Measurements from ENCODE around the gene TMC6.
"Not testable (repeated sequence)": the region's sequence is repeated elsewhere in the genome, so short reads cannot be mapped to it uniquely, and the experiment has no call there.

TMC6 gene

DNA sequence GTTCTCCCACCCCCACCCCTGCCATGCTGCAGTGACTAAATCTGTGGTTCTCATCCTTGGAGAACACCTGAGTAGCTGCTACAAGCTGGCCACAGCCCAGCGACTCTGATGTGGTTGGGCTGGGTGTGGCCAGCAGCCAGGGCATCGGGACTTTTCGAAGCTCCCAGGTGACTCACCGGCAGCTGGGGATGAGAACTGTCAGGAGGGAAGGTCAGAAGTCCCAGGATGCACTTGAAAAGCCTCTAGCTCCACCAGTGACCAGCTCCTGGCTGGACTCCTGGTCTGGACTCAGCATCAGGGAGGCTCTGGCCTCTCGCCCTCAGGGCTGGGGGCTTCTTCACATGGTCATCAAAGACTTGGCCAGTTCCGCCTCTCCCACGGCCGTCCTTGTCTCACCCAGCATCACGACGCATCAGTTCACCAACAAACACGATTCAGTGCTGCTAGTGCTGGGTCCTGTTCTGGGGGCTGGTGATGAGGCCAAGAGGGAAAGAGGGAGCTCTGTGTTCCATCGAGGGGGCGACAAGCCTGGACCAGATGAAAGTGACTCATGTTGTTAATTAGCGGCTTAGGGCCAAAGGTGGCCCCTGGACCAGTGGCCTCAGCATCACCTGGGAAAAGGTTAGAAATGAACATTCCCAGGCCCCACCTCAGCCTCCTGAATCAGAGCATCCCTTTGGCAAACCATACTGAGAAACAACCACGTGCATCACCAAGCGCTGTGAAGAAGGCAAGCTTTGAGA lies 13.7 kb upstream of the TMC6 start:
- no peaks in the 10 kb centered on the region for H3K79me2 ChIP-seq (ENCODE audit: insufficient read depth, low read length)
- H3K36me3 ChIP-seq (ENCODE audit: insufficient read depth, low read length) = no peaks in the 10 kb centered on the region
- H2AFZ ChIP-seq (ENCODE audit: low read length) = no peak overlapping the region
- no peak overlapping the region for H3K4me3 ChIP-seq (ENCODE audit: low read length, poor library complexity, severe bottlenecking)
- TF ChIP-seq EZH2phosphoT487 (IDR thresholded peaks at IDR 0.05; ENCODE audit: borderline replicate concordance) = no peak
- TF ChIP-seq, protein P1, sequence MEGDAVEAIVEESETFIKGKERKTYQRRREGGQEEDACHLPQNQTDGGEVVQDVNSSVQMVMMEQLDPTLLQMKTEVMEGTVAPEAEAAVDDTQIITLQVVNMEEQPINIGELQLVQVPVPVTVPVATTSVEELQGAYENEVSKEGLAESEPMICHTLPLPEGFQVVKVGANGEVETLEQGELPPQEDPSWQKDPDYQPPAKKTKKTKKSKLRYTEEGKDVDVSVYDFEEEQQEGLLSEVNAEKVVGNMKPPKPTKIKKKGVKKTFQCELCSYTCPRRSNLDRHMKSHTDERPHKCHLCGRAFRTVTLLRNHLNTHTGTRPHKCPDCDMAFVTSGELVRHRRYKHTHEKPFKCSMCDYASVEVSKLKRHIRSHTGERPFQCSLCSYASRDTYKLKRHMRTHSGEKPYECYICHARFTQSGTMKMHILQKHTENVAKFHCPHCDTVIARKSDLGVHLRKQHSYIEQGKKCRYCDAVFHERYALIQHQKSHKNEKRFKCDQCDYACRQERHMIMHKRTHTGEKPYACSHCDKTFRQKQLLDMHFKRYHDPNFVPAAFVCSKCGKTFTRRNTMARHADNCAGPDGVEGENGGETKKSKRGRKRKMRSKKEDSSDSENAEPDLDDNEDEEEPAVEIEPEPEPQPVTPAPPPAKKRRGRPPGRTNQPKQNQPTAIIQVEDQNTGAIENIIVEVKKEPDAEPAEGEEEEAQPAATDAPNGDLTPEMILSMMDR (conservative IDR thresholded peaks at IDR 0.05; ENCODE audit: low read length) = no peak
- H3K9me2 ChIP-seq (replicated peaks; ENCODE audit: low read depth, low read length) = no peaks in the 10 kb centered on the region
- no peak overlapping the region for H3K9ac ChIP-seq (ENCODE audit: low read depth, low read length, poor library complexity, severe bottlenecking)
- H4K20me1 ChIP-seq (ENCODE audit: insufficient read depth, low read length, poor library complexity, severe bottlenecking) = peaks cover 20% of the 10 kb centered on the region
- peaks cover 3% of the 10 kb centered on the region; the same call in 1 of the 2 replicates for H3F3A ChIP-seq (ENCODE audit: low read depth)
- no peaks in the 10 kb centered on the region for H3K4me1 ChIP-seq (ENCODE audit: insufficient read depth, low read length, poor library complexity, severe bottlenecking)
- H3K27me3 ChIP-seq (ENCODE audit: insufficient read depth, low read length, poor library complexity, severe bottlenecking) = no peaks in the 10 kb centered on the region
- no peak overlapping the region for H3K4me2 ChIP-seq (ENCODE audit: low read depth, low read length, poor library complexity, severe bottlenecking)
- no peaks in the 10 kb centered on the region for H3K9me3 ChIP-seq (ENCODE audit: insufficient read depth, low read depth, low read length)

DNA sequence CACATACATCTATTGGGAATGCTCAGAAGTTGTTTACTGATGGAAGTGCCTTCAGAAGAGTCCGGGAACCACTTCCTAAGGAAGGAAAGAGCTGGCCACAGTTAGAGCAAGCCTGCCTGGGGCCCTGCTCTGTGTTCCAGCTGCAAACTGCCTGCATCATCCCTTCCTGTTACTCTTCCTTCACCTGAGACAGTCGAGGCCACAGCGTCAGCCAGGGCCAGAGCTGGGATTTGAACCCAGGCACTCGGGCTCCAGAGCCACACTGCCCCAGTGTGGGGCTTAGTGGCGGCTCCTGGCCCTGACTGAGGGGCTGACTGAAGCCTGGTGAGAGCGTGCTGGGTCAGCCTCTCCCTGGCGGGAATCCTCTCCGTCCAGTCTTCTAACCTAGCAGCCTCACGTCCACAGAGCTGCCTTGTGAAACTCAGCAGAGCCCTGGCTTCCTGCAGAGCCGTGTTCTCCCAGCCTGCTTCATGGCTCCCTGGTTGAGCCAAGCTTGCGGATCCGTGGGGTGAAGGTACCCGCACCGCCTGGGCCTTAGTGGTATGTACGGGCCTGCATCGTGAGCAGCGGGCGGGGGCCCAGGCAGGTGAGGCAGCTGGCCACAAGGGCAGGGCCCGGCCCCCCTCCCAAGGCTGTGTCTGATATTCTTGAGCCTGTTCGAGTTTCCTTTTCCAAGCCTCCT lies 13.0 kb upstream of the TMC6 start:
- Histone ChIP-seq H3K36me3 (ENCODE audit: insufficient read depth, low read length) (peaks cover 2% of the 10 kb centered on the region; the same call in 1 of the 2 replicates), H3K9me2 (replicated peaks; ENCODE audit: low read depth, low read length) (no peaks in the 10 kb centered on the region), H3K9me3 (ENCODE audit: insufficient read depth, low read depth, low read length) (no peaks in the 10 kb centered on the region), H3K9ac (ENCODE audit: low read depth, low read length, poor library complexity, severe bottlenecking) (no peak overlapping the region), H3K4me3 (ENCODE audit: low read length, poor library complexity, severe bottlenecking) (no peak overlapping the region), H3K79me2 (ENCODE audit: insufficient read depth, low read length) (peaks cover under 1% of the 10 kb centered on the region; the same call in 1 of the 2 replicates), H4K20me1 (ENCODE audit: insufficient read depth, low read length, poor library complexity, severe bottlenecking) (peaks cover 26% of the 10 kb centered on the region), H2AFZ (ENCODE audit: low read length) (no peak overlapping the region), H3K4me1 (ENCODE audit: insufficient read depth, low read length, poor library complexity, severe bottlenecking) (no peaks in the 10 kb centered on the region), H3K4me2 (ENCODE audit: low read depth, low read length, poor library complexity, severe bottlenecking) (no peak overlapping the region), H3F3A (ENCODE audit: low read depth) (peaks cover 3% of the 10 kb centered on the region; the same call in 1 of the 2 replicates), H3K27me3 (ENCODE audit: insufficient read depth, low read length, poor library complexity, severe bottlenecking) (no peaks in the 10 kb centered on the region)
- no peak for TF ChIP-seq EZH2phosphoT487 (IDR thresholded peaks at IDR 0.05; ENCODE audit: borderline replicate concordance)
- TF ChIP-seq, protein P1 (conservative IDR thresholded peaks at IDR 0.05; ENCODE audit: low read length) = no peak

DNA sequence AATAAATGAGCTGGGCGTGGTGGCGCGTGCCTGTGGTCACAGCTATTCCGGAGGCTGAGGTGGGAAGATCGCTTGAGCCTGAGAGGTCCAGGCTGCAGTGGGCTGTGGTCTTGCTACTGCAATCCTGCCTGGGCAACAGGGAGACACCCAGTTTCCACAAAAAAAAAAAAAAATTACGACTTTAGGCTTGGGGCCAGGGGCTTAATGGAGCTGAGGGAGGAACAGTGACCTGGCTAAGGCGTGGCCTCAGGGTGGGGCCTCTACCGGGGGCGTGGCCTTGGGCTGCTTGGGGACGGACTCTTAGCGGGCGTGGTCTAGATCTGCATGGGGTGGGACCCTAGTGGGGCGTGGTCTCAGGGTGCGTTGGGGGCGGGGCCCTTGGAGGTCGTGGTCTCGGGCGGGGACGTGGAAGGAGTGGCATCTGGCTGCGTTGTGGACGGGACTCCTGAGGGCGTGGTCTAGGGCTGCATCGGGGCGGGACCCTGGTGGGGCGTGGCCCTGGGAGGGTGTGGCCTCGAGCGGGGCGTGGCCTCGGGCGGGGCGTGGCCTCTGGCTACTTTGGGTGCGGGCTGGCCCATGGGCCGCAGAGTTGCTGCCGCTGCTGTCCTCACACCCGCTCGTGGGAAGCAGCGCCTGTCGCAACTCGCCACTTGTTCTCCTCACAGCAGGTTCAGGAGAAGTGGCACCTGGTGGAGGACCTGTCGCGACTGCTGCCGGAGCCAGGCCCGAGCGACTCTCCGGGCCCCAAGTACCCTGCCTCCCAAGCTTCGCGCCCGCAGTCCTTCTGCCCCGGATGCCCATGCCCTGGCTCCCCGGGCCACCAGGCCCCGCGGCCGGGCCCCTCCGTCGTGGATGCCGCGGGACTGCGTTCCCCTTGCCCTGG lies 11.9 kb upstream of the TMC6 start:
- H3K36me3 ChIP-seq (ENCODE audit: insufficient read depth, low read length) = peaks cover 12% of the 10 kb centered on the region; the same call in 1 of the 2 replicates
- H3K79me2 ChIP-seq (ENCODE audit: insufficient read depth, low read length) = peaks cover 9% of the 10 kb centered on the region; the same call in 1 of the 2 replicates
- H3K4me2 ChIP-seq (ENCODE audit: low read depth, low read length, poor library complexity, severe bottlenecking) = no peak overlapping the region
- no peak overlapping the region for H3K4me3 ChIP-seq (ENCODE audit: low read length, poor library complexity, severe bottlenecking)
- no peak overlapping the region for H2AFZ ChIP-seq (ENCODE audit: low read length)
- no peaks in the 10 kb centered on the region for H3K9me2 ChIP-seq (replicated peaks; ENCODE audit: low read depth, low read length)
- peaks cover 35% of the 10 kb centered on the region for H4K20me1 ChIP-seq (ENCODE audit: insufficient read depth, low read length, poor library complexity, severe bottlenecking)
- H3K27me3 ChIP-seq (ENCODE audit: insufficient read depth, low read length, poor library complexity, severe bottlenecking) = no peaks in the 10 kb centered on the region
- H3K9ac ChIP-seq (ENCODE audit: low read depth, low read length, poor library complexity, severe bottlenecking) = no peak overlapping the region
- no peaks in the 10 kb centered on the region for H3K4me1 ChIP-seq (ENCODE audit: insufficient read depth, low read length, poor library complexity, severe bottlenecking)
- peaks cover 3% of the 10 kb centered on the region; the same call in 1 of the 2 replicates for H3F3A ChIP-seq (ENCODE audit: low read depth)
- no peak for TF ChIP-seq EZH2phosphoT487 (IDR thresholded peaks at IDR 0.05; ENCODE audit: borderline replicate concordance)
- TF ChIP-seq, protein P1 (conservative IDR thresholded peaks at IDR 0.05; ENCODE audit: low read length) = no peak
- H3K9me3 ChIP-seq (ENCODE audit: insufficient read depth, low read depth, low read length) = no peaks in the 10 kb centered on the region

DNA sequence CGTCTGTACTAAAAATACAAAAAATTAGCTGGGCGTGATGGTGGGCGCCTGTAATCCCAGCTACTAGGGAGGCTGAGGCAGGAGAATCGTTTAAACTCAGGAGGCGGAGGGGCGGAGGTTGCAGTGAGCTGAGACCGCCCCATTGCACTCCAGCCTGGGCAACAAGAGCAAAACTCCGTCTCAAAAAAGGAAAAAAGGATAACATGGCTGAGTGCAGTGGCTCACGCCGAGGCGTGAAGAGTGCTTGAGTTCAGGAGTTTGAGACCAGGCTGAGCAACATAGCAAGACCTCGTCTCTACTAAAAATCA lies 11.3 kb upstream of the TMC6 start:
- not testable (repeated sequence) for H3K9me3 ChIP-seq (ENCODE audit: insufficient read depth, low read depth, low read length); H3K9ac ChIP-seq (ENCODE audit: low read depth, low read length, poor library complexity, severe bottlenecking); H2AFZ ChIP-seq (ENCODE audit: low read length); H3K27me3 ChIP-seq (ENCODE audit: insufficient read depth, low read length, poor library complexity, severe bottlenecking); H3F3A ChIP-seq (ENCODE audit: low read depth); H3K9me2 ChIP-seq (replicated peaks; ENCODE audit: low read depth, low read length); H3K4me3 ChIP-seq (ENCODE audit: low read length, poor library complexity, severe bottlenecking); H3K4me2 ChIP-seq (ENCODE audit: low read depth, low read length, poor library complexity, severe bottlenecking); H3K4me1 ChIP-seq (ENCODE audit: insufficient read depth, low read length, poor library complexity, severe bottlenecking)
- H3K79me2 ChIP-seq (ENCODE audit: insufficient read depth, low read length) = peaks cover 15% of the 10 kb centered on the region; the same call in 1 of the 2 replicates
- H3K36me3 ChIP-seq (ENCODE audit: insufficient read depth, low read length) = peaks cover 18% of the 10 kb centered on the region; the same call in 1 of the 2 replicates
- peaks cover 41% of the 10 kb centered on the region for H4K20me1 ChIP-seq (ENCODE audit: insufficient read depth, low read length, poor library complexity, severe bottlenecking)

All from Loucy (cell line).